Muscle of leg (tissue), 11 donors: ENCODE measurements around the gene THNSL1. TPM values are rescaled to one million over a fixed set of nuclear protein-coding genes. Genes with fewer than 3 reads are reported as not detected.

ENCODE experiments used
- DNase-seq: peaks from one replicate; pipeline ENCODE4 v3.0.0; 2013
- H3K27ac ChIP-seq: one replicate; pipeline ENCODE4 v1.5.1; 2013; ENCODE audit warnings: mild to moderate bottlenecking, low read length, control low read depth
- H3K27me3 ChIP-seq: one replicate; pipeline ENCODE4 v1.6.1; 2013; ENCODE audit warnings: low read length; ENCODE audit not compliant: control insufficient read depth, insufficient read depth
- H3K36me3 ChIP-seq: one replicate; pipeline ENCODE4 v1.6.1; 2013; ENCODE audit warnings: low read length; ENCODE audit not compliant: control insufficient read depth, insufficient read depth
- H3K4me1 ChIP-seq: one replicate; pipeline ENCODE4 v1.6.1; 2013; ENCODE audit warnings: low read length; ENCODE audit not compliant: control insufficient read depth, insufficient read depth
- H3K4me3 ChIP-seq: one replicate; pipeline ENCODE4 v1.5.1; 2013; ENCODE audit warnings: low read length, control low read depth
- H3K9me3 ChIP-seq: replicated peaks from 2 replicates; pipeline ENCODE4 v1.6.1; 2013; ENCODE audit warnings: low read depth, low read length; ENCODE audit not compliant: control insufficient read depth
- WGBS: methylation state at CpG from one replicate; pipeline ENCODE4 v1.1.5; 2013; ENCODE audit warnings: missing lambda C conversion rate; ENCODE audit not compliant: insufficient coverage; 5-methylcytosine and 5-hydroxymethylcytosine counted together
- polyA plus RNA-seq, 8 donors: library from polyadenylated mRNA; unstranded; fragments of 120-200 nt; gene quantifications; one replicate each; pipeline versions ENCODE4 v1.2.1 to v1.2.3, GENCODE V29; 2013; ENCODE audit warnings: inconsistent platforms in 1 of 8, low replicate concordance in 1 of 8; ENCODE audit not compliant: insufficient read length in 8 of 8, insufficient read depth in 1 of 8
- total RNA-seq: library from RNA; stranded (reverse); fragments of 120-200 nt; gene quantifications from one replicate; pipeline ENCODE4 v1.2.4, GENCODE V29; 2013

Gene THNSL1
- total and polyA plus RNA-seq, 9 donors: 4.1 to 7.0 (median 5.5) TPM

DNA sequence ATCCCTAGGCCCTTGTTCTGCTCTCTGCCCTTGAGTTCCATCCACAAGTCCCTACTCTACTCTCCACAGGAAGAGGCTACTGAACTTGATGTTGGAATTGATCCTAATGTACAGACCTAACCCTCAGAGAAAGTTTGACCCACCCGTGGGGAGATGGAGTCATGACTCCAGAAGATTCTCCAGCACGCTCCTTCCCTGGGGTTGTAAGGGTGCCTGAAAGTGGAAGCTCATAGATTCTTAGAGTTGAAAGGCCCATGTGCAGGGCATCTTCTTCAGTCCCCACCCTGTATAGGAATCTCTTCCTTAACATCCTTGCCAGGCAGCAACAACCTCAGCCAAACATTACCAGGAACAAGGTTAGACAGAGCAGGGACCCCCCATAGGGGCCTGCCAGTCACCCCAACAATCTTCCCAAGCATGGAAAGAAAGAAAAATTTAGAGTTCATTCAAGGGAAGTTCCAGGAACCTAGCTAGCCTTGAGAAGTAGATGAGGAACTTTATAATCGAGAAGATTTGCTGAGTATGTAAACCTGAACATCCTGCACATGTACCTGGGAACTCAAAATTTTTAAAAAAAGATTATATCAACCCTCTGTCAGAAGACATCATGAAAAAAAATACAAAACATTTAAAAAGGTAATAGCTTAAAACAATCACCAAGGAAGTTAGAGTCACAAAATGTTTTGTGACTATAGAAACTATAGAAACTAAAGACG is 49.5 kb downstream of the THNSL1 start:
- no peak for DNase-seq
- Histone ChIP-seq H3K4me1 (no peaks in the 10 kb centered on the region), H3K4me3 (no peak overlapping the region), H3K27ac (no peak overlapping the region), H3K9me3 (no peaks in the 10 kb centered on the region), H3K36me3 (no peaks in the 10 kb centered on the region), H3K27me3 (no peaks in the 10 kb centered on the region)
- WGBS: no CpG with 5 or more reads among the region's 4 CpGs

DNA sequence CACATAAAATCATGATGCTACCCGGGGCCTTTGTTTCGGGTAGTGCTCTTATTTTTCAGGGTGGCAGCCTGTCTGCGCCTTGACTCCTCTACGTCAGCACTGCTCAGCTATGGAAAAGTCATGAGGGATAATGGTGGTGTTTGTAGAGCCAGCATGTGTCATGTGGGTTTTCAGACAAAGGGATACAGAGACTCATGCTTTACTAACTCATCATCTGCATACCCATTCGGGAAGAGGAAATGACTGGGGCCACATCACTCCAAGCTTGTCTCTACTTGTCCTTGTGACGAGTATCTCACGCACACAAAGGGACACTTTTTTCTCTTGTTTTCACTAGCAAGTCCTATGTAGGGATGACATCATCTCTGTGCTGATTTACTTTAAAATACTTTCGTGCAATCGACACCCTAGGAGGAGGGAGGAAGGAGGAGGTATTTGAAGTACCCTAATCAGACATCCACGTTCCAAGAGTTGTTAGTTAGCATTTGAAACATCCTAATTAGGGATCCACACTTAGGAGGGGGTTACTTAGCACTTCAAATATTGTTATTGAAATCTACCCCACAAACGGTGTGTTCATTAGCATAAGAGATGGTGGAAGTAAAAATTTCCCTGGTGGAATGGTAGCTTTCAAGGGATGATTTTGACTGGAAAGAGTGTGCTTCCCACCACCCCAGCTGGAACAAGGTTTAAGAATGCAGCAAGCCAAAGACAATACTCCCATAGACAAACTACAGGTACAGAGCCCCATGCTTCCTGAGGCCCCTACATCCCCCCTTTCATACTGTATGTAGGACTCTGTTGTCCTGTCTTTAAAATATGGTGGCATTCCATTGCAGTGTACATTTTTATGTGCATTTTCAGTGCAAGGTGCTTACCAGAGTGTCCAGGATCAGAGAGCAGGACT is 52.0 kb downstream of the THNSL1 start:
- Histone ChIP-seq H3K36me3 (no peaks in the 10 kb centered on the region), H3K27ac (no peak overlapping the region), H3K9me3 (no peaks in the 10 kb centered on the region), H3K4me3 (no peak overlapping the region), H3K27me3 (no peaks in the 10 kb centered on the region), H3K4me1 (no peaks in the 10 kb centered on the region)
- 55% methylated on average over 5 of the region's 11 CpGs for WGBS
- no peak for DNase-seq

DNA sequence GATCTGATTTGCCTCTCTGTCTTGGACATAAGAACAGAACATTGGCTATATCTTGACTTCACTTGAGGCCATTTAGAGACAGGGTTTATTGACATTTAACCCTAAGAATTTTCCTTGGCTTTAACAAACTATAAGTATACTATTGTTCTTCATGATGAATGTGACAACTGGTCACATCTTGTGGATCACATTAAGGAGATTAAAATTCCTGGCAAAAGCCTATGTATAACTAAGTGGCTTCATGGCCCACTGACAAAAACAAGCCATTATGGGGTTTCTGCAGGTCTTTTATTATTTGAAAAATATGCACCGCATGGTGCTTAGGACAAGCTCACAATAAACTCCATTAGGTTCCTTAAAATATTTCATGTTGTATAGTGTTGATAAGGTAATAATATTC is 54.8 kb downstream of the THNSL1 start:
- Histone ChIP-seq H3K27ac (no peak overlapping the region), H3K27me3 (no peaks in the 10 kb centered on the region), H3K9me3 (no peaks in the 10 kb centered on the region), H3K4me1 (no peaks in the 10 kb centered on the region), H3K36me3 (no peaks in the 10 kb centered on the region), H3K4me3 (no peak overlapping the region)
- DNase-seq: no peak
- WGBS: no CpG with 5 or more reads among the region's 1 CpG

DNA sequence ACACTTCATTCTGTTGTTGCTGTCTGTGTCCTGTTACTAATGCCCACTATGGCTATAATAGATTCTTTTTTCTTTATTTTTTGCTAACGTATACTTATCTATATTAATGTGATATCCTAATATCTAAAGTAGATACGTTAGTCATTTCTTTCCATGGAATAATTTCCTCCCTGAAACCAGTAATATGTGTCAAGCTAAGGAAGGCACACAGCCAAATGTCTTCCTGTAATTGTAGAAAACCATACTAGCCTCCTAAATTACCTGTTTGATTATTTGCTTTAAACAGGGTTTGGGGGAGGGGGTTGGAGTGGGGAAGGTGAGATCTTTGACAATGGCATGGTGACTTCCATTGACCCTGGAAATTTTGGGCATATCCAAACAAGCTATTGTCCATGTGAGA is 56.4 kb downstream of the THNSL1 start:
- H3K36me3 ChIP-seq: no peaks in the 10 kb centered on the region
- H3K9me3 ChIP-seq: no peaks in the 10 kb centered on the region
- H3K4me3 ChIP-seq: no peak overlapping the region
- DNase-seq: no peak
- H3K4me1 ChIP-seq: no peaks in the 10 kb centered on the region
- H3K27me3 ChIP-seq: no peaks in the 10 kb centered on the region
- H3K27ac ChIP-seq: no peak overlapping the region
- WGBS: no CpG with 5 or more reads among the region's 2 CpGs

DNA sequence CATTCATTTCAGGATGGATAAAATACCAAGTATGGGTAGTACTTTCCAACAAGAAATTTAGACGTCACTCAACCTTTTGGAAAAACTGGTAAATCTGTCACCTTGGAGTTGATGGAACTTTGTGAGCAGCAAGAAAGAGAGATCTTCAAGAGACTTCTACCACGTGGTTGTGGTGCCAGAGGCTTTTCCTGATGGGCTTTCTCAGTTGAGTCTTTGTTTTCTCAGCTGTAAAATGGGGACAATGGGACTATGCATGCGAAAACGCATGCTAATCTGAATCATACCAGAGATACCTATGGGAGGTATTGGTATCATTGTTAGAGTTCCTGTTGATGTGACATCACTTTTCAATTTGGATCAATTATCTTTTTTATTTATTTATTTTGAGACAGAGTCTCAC is 59.4 kb downstream of the THNSL1 start:
- Histone ChIP-seq H3K36me3 (no peaks in the 10 kb centered on the region), H3K4me3 (no peak overlapping the region), H3K4me1 (no peaks in the 10 kb centered on the region), H3K9me3 (no peaks in the 10 kb centered on the region), H3K27me3 (no peaks in the 10 kb centered on the region), H3K27ac (no peak overlapping the region)
- no peak for DNase-seq
- 75% methylated on average over 2 of the region's 4 CpGs for WGBS

Other genes starting within 250 kb of the THNSL1 start
- gene PRTFDC1, start 64.0 kb upstream of the THNSL1 start, total RNA-seq: 14.0 TPM
- gene PRTFDC1, start 64.0 kb upstream of the THNSL1 start, polyA plus RNA-seq: 10 to 100 TPM; 12.6 to 21.6 (median 16.9) TPM
- gene ENKUR, start 454 bp upstream of the THNSL1 start, total RNA-seq: 0.04 TPM
- gene ENKUR, start 454 bp upstream of the THNSL1 start, polyA plus RNA-seq: under 1 TPM; 0.20 to 0.51 (median 0.36) TPM
- gene GPR158, start 158.4 kb downstream of the THNSL1 start, total RNA-seq: 0.13 TPM
- under 1 TPM; 0.05 to 0.12 (median 0.08) TPM for gene GPR158, start 158.4 kb downstream of the THNSL1 start, polyA plus RNA-seq